ENCODE results near the gene FILIP1L. TPM values are rescaled to one million over a fixed set of nuclear protein-coding genes. Genes with fewer than 3 reads are reported as not detected.

The FILIP1L gene
- total RNA-seq, 1 experiment from 2014 or later, result 0.17 TPM

DNA sequence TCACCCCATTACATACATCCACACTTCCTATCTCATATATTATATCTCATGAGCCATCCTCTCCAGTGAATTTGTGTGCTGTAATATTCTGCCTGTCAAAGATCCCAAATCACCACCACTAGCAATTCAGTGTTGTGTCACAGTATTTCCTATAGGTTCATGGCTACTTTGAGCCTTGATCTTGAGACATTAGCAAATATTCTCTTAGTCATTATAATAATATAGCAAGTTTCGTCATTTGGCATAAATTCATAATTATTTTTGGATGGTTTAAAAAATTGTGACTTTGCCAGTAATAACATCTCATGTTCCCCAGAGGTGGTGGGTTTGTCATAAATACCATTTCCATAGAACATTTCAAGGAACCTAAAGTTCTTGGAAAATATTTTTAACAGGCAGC lies 249.0 kb downstream of the FILIP1L start:
- H2AFZ ChIP-seq (ENCODE audit: low read depth, low read length, poor library complexity, severe bottlenecking), result no peak overlapping the region
- H3K4me3 ChIP-seq (replicated peaks in 1 of 2; ENCODE audit: low read depth in 1 of 2, low read length in 2 of 2), result no peak overlapping the region
- ChIA-PET CTCF (no interaction called here), POLR2A (no interaction called here), RAD21 (ENCODE audit: low non-redundant PET in 1 of 2, low total read pairs in 2 of 2, uncharacterized antibody in 2 of 2, unreplicated experiment in 2 of 2) (interaction anchor here in 1 of 2 experiments (0.6 kb wide), 1 partner anchor 34 kb away, joined by 4 read pairs; no protein-coding TSS in a partner anchor)
- no peaks in the 10 kb centered on the region for H3K9me2 ChIP-seq (ENCODE audit: insufficient read depth)
- no peak overlapping the region for H3K27ac ChIP-seq (ENCODE audit: low read depth, low read length)
- H3K79me2 ChIP-seq (ENCODE audit: insufficient read depth, low read length), result no peaks in the 10 kb centered on the region; the same call in 1 of the 2 replicates
- no peaks in the 10 kb centered on the region for H3K36me3 ChIP-seq (ENCODE audit: control insufficient read depth in 1 of 2, insufficient read depth in 2 of 2, low read length in 2 of 2)
- no peaks in the 10 kb centered on the region for H3K27me3 ChIP-seq (ENCODE audit: insufficient read depth, low read length)
- no peak for DNase-seq (ENCODE audit: low read depth, low spot score)
- peaks cover 0 to 17% of the 10 kb centered on the region in 2 experiments; a peak in 2 of 4 replicates for H3K4me1 ChIP-seq (ENCODE audit: control insufficient read depth in 1 of 2, insufficient read depth in 2 of 2, low read length in 2 of 2)
- no peak for TF ChIP-seq EZH2 (IDR thresholded peaks at IDR 0.05)
- no peak for TF ChIP-seq POLR2A (IDR thresholded peaks at IDR 0.05; ENCODE audit: borderline replicate concordance, extremely low read depth, insufficient read depth, insufficient read length)
- no peak for TF ChIP-seq CBX3 (IDR thresholded peaks at IDR 0.05; ENCODE audit: low read depth)
- TF ChIP-seq, protein P1, sequence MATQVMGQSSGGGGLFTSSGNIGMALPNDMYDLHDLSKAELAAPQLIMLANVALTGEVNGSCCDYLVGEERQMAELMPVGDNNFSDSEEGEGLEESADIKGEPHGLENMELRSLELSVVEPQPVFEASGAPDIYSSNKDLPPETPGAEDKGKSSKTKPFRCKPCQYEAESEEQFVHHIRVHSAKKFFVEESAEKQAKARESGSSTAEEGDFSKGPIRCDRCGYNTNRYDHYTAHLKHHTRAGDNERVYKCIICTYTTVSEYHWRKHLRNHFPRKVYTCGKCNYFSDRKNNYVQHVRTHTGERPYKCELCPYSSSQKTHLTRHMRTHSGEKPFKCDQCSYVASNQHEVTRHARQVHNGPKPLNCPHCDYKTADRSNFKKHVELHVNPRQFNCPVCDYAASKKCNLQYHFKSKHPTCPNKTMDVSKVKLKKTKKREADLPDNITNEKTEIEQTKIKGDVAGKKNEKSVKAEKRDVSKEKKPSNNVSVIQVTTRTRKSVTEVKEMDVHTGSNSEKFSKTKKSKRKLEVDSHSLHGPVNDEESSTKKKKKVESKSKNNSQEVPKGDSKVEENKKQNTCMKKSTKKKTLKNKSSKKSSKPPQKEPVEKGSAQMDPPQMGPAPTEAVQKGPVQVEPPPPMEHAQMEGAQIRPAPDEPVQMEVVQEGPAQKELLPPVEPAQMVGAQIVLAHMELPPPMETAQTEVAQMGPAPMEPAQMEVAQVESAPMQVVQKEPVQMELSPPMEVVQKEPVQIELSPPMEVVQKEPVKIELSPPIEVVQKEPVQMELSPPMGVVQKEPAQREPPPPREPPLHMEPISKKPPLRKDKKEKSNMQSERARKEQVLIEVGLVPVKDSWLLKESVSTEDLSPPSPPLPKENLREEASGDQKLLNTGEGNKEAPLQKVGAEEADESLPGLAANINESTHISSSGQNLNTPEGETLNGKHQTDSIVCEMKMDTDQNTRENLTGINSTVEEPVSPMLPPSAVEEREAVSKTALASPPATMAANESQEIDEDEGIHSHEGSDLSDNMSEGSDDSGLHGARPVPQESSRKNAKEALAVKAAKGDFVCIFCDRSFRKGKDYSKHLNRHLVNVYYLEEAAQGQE (IDR thresholded peaks at IDR 0.05; ENCODE audit: low read depth), result no peak
- no peak for TF ChIP-seq EZH2phosphoT487 (IDR thresholded peaks at IDR 0.05; ENCODE audit: borderline replicate concordance)
- no peak for TF ChIP-seq EGR1 (IDR thresholded peaks at IDR 0.05; ENCODE audit: low read depth)
- TF ChIP-seq YY1 (IDR thresholded peaks at IDR 0.05; ENCODE audit: extremely low read depth, insufficient replicate concordance, low read depth, low read length), result no peak
- TF ChIP-seq POLR2AphosphoS5 (IDR thresholded peaks at IDR 0.05; ENCODE audit: low read depth, low read length), result no peak
- TF ChIP-seq TCF7L2 (IDR thresholded peaks at IDR 0.05; ENCODE audit: borderline replicate concordance, extremely low read depth, insufficient read depth, insufficient read length), result no peak
- TF ChIP-seq, protein P2, sequence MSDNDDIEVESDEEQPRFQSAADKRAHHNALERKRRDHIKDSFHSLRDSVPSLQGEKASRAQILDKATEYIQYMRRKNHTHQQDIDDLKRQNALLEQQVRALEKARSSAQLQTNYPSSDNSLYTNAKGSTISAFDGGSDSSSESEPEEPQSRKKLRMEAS (IDR thresholded peaks at IDR 0.05), result no peak
- no peak for TF ChIP-seq ZFX (IDR thresholded peaks at IDR 0.05)
- TF ChIP-seq SP1 (IDR thresholded peaks at IDR 0.05; ENCODE audit: low read depth), result no peak
- no peak for TF ChIP-seq JUND (IDR thresholded peaks at IDR 0.05)
- TF ChIP-seq, protein P3, sequence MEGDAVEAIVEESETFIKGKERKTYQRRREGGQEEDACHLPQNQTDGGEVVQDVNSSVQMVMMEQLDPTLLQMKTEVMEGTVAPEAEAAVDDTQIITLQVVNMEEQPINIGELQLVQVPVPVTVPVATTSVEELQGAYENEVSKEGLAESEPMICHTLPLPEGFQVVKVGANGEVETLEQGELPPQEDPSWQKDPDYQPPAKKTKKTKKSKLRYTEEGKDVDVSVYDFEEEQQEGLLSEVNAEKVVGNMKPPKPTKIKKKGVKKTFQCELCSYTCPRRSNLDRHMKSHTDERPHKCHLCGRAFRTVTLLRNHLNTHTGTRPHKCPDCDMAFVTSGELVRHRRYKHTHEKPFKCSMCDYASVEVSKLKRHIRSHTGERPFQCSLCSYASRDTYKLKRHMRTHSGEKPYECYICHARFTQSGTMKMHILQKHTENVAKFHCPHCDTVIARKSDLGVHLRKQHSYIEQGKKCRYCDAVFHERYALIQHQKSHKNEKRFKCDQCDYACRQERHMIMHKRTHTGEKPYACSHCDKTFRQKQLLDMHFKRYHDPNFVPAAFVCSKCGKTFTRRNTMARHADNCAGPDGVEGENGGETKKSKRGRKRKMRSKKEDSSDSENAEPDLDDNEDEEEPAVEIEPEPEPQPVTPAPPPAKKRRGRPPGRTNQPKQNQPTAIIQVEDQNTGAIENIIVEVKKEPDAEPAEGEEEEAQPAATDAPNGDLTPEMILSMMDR (IDR thresholded peaks at IDR 0.05 in 2 of 3, conservative IDR thresholded peaks at IDR 0.05 in 1 of 3; ENCODE audit: borderline replicate concordance in 1 of 3, insufficient read depth in 1 of 3, low read depth in 2 of 3, low read length in 2 of 3), result no peak
- no peak for TF ChIP-seq ZBTB33 (IDR thresholded peaks at IDR 0.05; ENCODE audit: extremely low read depth, insufficient replicate concordance, low read length)
- no peaks in the 10 kb centered on the region for H3K9me3 ChIP-seq (ENCODE audit: control insufficient read depth in 1 of 2, insufficient read depth in 1 of 2, low read depth in 1 of 2, low read length in 2 of 2)
- no peak overlapping the region for H3K9ac ChIP-seq (ENCODE audit: low read length)
- no peak for ATAC-seq
- no peak overlapping the region for H3K4me2 ChIP-seq (ENCODE audit: low read length)
- no peaks in the 10 kb centered on the region for H4K20me1 ChIP-seq (ENCODE audit: insufficient read depth)
- no TSS peak for BruUV-seq (replicated peaks)
- intact Hi-C loops (cut with micrococcal nuclease), result no loop called here

Data from HCT116 (cell line).